Neural cell (in vitro differentiated cells): ENCODE data around the gene ZNF473. TPM values are rescaled to one million over a fixed set of nuclear protein-coding genes. Genes with fewer than 3 reads are reported as not detected.

Experiments used
- H2AFZ ChIP-seq: fragments of 200-600, 300-800 bp; sonication (generic), shearing (Covaris generic); 2 replicates; pipeline ENCODE4 v1.6.0; 2014; ENCODE audit warnings: low read depth, mild to moderate bottlenecking, antibody characterized with exemption, low read length, moderate library complexity
- H3F3A ChIP-seq: fragments of 200-600 bp; shearing (Covaris generic); 2 replicates; pipeline ENCODE4 v1.6.1; 2016; ENCODE audit warnings: mild to moderate bottlenecking, moderate library complexity, mixed read lengths, antibody characterized with exemption, low read length; ENCODE audit not compliant: insufficient read depth, poor library complexity, severe bottlenecking
- H3K27ac ChIP-seq: fragments of 200-600, 300-800 bp; sonication (generic), shearing (Covaris generic); 2 replicates; pipeline ENCODE4 v1.5.1; 2014; ENCODE audit warnings: mild to moderate bottlenecking, low read length, moderate library complexity
- H3K27me3 ChIP-seq: fragments of 300-800, 200-600 bp; sonication (generic), shearing (Covaris generic); 2 replicates; pipeline ENCODE4 v1.6.0; 2014; ENCODE audit warnings: mild to moderate bottlenecking, low read depth, low read length, moderate library complexity; ENCODE audit not compliant: insufficient read depth
- H3K36me3 ChIP-seq: fragments of 300-800, 200-600 bp; sonication (generic), shearing (Covaris generic); 2 replicates; pipeline ENCODE4 v1.5.1; 2014; ENCODE audit warnings: mild to moderate bottlenecking, antibody characterized with exemption, low read length, moderate library complexity; ENCODE audit not compliant: insufficient read depth
- H3K4me2 ChIP-seq: fragments of 300-800, 200-600 bp; sonication (generic), shearing (Covaris generic); 2 replicates; pipeline ENCODE4 v1.6.0; 2014; ENCODE audit warnings: mild to moderate bottlenecking, low read length
- H3K4me3 ChIP-seq: fragments of 300-800, 200-600 bp; sonication (generic), shearing (Covaris generic); 2 replicates; pipeline ENCODE4 v1.5.1; 2014; ENCODE audit warnings: mild to moderate bottlenecking, low read length, moderate library complexity
- H3K79me2 ChIP-seq: fragments of 200-600 bp; shearing (Covaris generic); replicated peaks from 2 replicates; pipeline ENCODE4 v1.6.0; 2014; ENCODE audit warnings: mild to moderate bottlenecking, low read length, moderate library complexity; ENCODE audit not compliant: insufficient read depth
- H3K9ac ChIP-seq: fragments of 300-800, 200-600 bp; sonication (generic), shearing (Covaris generic); 2 replicates; pipeline ENCODE4 v1.6.1; 2016; ENCODE audit warnings: mild to moderate bottlenecking, low read length, mixed read lengths
- H3K9me2 ChIP-seq: fragments of 200-600 bp; shearing (Covaris generic); 2 replicates; pipeline ENCODE4 v1.6.1; 2016; ENCODE audit warnings: mild to moderate bottlenecking, low read length, mixed read lengths; ENCODE audit not compliant: insufficient read depth
- H3K9me3 ChIP-seq: fragments of 200-600, 300-800 bp; sonication (generic), shearing (Covaris generic); 2 replicates; pipeline ENCODE4 v1.6.1; 2016; ENCODE audit warnings: mild to moderate bottlenecking, mixed run types, low read length, moderate library complexity, mixed read lengths
- H4K20me1 ChIP-seq: fragments of 200-600 bp; shearing (Covaris generic); 2 replicates; pipeline ENCODE4 v1.6.1; 2016; ENCODE audit warnings: mild to moderate bottlenecking, mixed run types; ENCODE audit not compliant: insufficient read depth
- CTCF ChIP-seq: fragments of 450-650 bp; IDR thresholded peaks from 2 replicates; pipeline ENCODE4 v1.5.1; 2014; ENCODE audit warnings: antibody characterized with exemption, mild to moderate bottlenecking, moderate library complexity; ENCODE audit not compliant: poor library complexity, severe bottlenecking
- EP300 ChIP-seq: fragments of 450-650 bp; conservative IDR thresholded peaks from 2 replicates; pipeline ENCODE4 v1.6.1; 2014; ENCODE audit warnings: antibody characterized with exemption, mild to moderate bottlenecking, moderate library complexity; ENCODE audit not compliant: poor library complexity, severe bottlenecking
- EZH2 ChIP-seq: fragments of 200-600, 300-800 bp; shearing (Covaris generic), sonication (generic); IDR thresholded peaks from 2 replicates; pipeline ENCODE4 v1.6.1; 2014; ENCODE audit warnings: antibody characterized with exemption, low read length, borderline replicate concordance, mild to moderate bottlenecking; ENCODE audit not compliant: insufficient read depth, poor library complexity, severe bottlenecking
- MXI1 ChIP-seq: fragments of 450-650 bp; conservative IDR thresholded peaks from 2 replicates; pipeline ENCODE4 v1.6.1; 2014; ENCODE audit warnings: antibody characterized with exemption, mild to moderate bottlenecking; ENCODE audit not compliant: poor library complexity, severe bottlenecking
- POLR2AphosphoS5 ChIP-seq: IDR thresholded peaks from 2 replicates; pipeline ENCODE4 v1.6.1; 2012
- RAD21 ChIP-seq: fragments of 450-650 bp; conservative IDR thresholded peaks from 2 replicates; pipeline ENCODE4 v1.6.1; 2014; ENCODE audit warnings: antibody characterized with exemption, mild to moderate bottlenecking, moderate library complexity
- REST ChIP-seq: IDR thresholded peaks from 2 replicates; pipeline ENCODE4 v1.6.1; 2012; ENCODE audit warnings: borderline replicate concordance
- SMC3 ChIP-seq: fragments of 450-650 bp; conservative IDR thresholded peaks from 2 replicates; pipeline ENCODE4 v1.6.1; 2014; ENCODE audit warnings: antibody characterized with exemption, mild to moderate bottlenecking, moderate library complexity; ENCODE audit not compliant: poor library complexity
- TAF1 ChIP-seq: IDR thresholded peaks from 2 replicates; pipeline ENCODE4 v1.6.1; 2012; ENCODE audit warnings: low read depth
- polyA plus RNA-seq: library from polyadenylated mRNA; depleted of rRNA; stranded (reverse); fragments of >200 nt; gene quantifications from 2 replicates; pipeline ENCODE4 v1.2.3, GENCODE V29; 2014

The ZNF473 gene
- polyA plus RNA-seq, 1 donor from 2014 or later = 8.4 TPM

GRCh38 chr19:50060107-50060506 is 34.3 kb downstream of the ZNF473 start:
- H3K27me3 ChIP-seq = no peaks in the 10 kb centered on the region
- no peaks in the 10 kb centered on the region for H3K9me2 ChIP-seq
- no peak overlapping the region for H3K4me3 ChIP-seq
- no peak overlapping the region for H3K4me2 ChIP-seq
- no peaks in the 10 kb centered on the region for H3K36me3 ChIP-seq
- H3K9me3 ChIP-seq = peaks cover 10% of the 10 kb centered on the region
- H4K20me1 ChIP-seq = no peaks in the 10 kb centered on the region
- no peak overlapping the region for H3K27ac ChIP-seq
- no peak overlapping the region for H3K9ac ChIP-seq
- no peak overlapping the region for H2AFZ ChIP-seq
- TF ChIP-seq EZH2 (no peak), EP300 (no peak), MXI1 (no peak), SMC3 (no peak), TAF1 (no peak), REST (no peak), POLR2AphosphoS5 (no peak), CTCF (no peak), RAD21 (no peak)
- no peaks in the 10 kb centered on the region for H3K79me2 ChIP-seq
- no peaks in the 10 kb centered on the region for H3F3A ChIP-seq

GRCh38 chr19:50061650-50062049 is 35.8 kb downstream of the ZNF473 start:
- no peaks in the 10 kb centered on the region for H3K27me3 ChIP-seq
- no peak overlapping the region for H3K27ac ChIP-seq
- peaks cover 10% of the 10 kb centered on the region for H3K9me3 ChIP-seq
- no peaks in the 10 kb centered on the region for H4K20me1 ChIP-seq
- no peak for TF ChIP-seq RAD21
- no peak for TF ChIP-seq POLR2AphosphoS5
- no peak for TF ChIP-seq MXI1
- TF ChIP-seq SMC3 = no peak
- no peak for TF ChIP-seq EP300
- TF ChIP-seq TAF1 = no peak
- no peak for TF ChIP-seq CTCF
- TF ChIP-seq REST = no peak
- no peak for TF ChIP-seq EZH2
- no peaks in the 10 kb centered on the region for H3K36me3 ChIP-seq
- no peaks in the 10 kb centered on the region for H3K9me2 ChIP-seq
- no peak overlapping the region for H3K4me2 ChIP-seq
- H2AFZ ChIP-seq = no peak overlapping the region
- no peaks in the 10 kb centered on the region for H3F3A ChIP-seq
- H3K9ac ChIP-seq = no peak overlapping the region
- H3K79me2 ChIP-seq = no peaks in the 10 kb centered on the region
- H3K4me3 ChIP-seq = no peak overlapping the region
